ENCODE measurements around the gene AEBP1. TPM values are rescaled to one million over a fixed set of nuclear protein-coding genes. Genes with fewer than 3 reads are reported as not detected.
A peak's percentile ranks its signal among the peaks of the same experiment; 100 is the strongest.

Gene AEBP1
- polyA plus RNA-seq, 1 donor, result 64.2 TPM

- no peak for DNase-seq
These were observed 38.1 kb upstream of the AEBP1 start for GRCh38 chr7:44066111-44066460.

- DNase-seq, result no peak
These were observed 37.6 kb upstream of the AEBP1 start for GRCh38 chr7:44066494-44067063.

DNA sequence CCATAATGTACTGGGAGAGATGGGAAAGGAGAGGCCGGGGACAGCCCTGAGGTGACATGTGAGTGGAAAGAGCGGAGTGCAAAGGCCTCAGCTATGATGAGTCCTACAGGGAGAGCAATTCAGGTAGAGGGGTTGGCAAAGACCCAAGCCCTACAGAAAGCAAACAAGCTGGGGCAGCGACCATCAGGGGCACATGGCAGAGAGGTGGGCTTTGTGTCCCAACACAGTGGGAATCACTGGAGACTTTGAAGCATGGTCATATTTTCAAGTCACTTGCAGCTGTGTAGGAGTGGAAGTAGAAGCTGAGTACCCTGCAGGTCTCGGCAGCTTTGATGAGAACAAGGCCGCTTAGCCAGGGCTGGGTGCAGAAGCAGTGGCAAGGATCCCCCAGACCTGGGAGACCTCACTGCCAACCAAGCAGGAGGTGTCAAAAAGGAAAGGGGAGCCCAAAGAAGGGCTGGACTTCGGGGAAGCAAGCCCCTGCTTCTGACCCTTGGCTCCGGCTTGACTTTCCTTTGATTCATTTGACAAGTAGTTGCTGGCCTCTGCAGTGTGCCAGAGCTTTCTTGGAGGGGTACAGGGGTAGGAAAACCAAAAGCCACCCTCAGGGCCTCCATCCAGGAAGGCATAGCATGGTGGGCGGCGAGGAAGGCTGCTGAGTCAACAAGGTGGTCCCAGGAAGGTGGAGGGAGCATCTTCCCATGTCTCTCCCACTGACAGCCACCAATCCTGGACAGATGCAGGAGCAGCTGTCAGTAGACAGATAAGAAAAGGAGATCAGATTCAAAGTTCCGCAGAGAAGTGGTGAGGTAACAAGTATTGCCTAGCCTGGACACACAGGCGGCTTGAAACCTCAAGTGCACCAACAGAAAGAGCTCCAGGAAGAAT is 36.8 kb upstream of the AEBP1 start:
- DNase-seq, result no peak

- DNase-seq, result no peak
These were observed 36.1 kb upstream of the AEBP1 start for GRCh38 chr7:44068054-44068453.

DNA sequence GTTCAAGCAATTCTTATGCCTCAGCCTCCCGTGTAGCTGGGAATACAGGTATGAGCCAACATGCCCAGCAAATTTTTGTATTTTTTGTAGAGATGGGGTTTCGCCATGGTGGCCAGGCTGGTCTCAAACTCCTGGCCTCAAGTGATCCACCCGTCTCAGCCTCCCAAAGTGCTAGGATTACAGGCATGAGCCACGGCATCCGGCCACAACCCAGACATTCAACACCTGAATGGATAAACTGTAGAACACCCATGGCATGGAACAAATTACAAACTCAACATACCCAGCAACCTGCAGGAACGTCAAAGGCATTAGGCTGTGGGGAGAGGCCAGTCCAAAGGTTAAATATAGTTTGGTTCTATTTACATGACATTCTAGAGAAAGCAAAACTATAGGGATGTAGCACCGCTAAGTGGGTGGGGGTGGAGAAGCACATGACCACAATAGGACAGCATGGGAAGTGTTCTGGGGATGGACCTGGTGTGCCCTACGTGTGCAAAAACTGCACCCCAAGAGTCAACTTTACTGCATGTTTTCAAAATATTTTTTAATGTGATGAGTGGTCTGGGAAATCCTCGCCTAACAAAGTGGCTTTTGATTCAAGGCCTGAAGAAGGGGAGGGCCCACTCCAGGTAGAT is 32.3 kb upstream of the AEBP1 start:
- DNase-seq, result no peak

DNA sequence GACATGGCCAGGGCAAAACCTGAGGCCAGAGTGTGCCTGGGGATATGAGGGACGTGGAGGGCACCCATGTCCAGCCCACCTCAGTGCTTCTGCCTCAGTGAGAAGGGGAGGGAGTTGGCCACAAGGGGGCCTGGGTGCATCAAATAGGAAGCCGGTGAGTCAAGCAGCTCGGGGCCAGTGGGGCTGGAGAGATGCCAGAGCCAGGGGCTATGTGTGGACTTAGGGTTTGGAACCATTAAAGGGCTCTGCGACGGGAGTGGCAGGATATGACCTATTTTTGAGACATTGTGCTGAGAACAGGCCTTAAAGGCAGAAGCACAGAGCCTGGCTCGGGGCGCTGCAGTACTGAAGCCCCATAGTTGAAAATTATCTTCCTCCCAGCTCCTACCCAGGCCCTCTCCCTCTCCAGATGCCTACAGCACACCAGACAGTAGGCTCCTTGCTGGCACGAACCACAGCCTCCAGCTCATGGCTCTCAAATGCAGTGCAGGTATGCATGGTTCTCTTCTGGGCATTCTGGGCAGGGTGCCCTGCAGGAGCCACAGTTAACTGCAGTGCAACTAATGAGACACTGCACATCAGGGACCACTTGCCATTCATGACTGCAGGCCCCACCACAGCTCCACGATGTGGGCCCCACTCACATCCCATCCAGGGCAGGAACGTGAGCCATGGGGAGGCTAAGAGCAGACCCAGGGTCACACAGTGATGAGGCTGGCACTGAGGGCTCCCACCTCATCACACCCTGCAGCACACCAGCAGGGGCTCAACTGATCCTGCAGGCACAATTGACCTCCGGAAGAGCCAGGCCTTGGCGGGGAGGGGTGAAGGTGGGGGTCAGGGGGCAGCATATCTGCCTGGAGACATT is 31.5 kb upstream of the AEBP1 start:
- peak; percentile 62 for DNase-seq

DNA sequence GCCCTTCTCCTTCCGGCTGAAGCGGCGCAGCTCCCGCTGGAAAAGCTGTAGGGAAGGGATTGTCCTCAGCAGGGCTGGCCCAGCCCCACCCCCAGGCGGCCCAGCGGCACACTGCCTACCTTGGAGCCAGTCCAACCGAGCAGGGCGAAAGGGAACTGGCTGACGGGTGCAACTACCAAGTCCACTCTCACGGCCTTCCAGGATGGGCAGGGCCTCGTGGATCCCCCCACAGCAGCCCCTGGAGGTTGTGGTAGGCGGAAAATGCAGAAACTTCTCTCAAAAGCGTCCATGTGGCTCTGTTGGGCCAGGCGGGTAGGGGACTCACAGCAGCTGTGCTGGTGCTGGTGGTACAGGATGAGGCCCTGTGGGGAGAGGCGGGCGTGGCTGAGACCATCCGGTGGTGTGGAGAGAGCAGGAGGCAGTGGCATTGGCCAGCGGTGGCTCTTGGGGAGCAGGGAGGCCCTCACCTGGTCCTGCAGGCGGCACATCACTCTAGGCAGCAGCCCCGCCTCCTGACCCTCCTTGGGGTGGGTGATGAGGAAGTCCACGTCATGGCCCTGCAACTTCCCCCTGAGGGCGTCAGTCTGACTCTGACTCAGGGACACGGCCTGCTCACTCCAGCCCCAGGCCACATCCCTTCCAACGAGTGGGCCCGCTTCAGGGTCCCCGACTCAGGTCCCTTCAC is 30.3 kb upstream of the AEBP1 start:
- DNase-seq, result no peak

GRCh38 chr7:44074349-44074695 is 29.8 kb upstream of the AEBP1 start:
- no peak for DNase-seq

GRCh38 chr7:44075296-44076075 is 28.7 kb upstream of the AEBP1 start:
- DNase-seq, result no peak

DNA sequence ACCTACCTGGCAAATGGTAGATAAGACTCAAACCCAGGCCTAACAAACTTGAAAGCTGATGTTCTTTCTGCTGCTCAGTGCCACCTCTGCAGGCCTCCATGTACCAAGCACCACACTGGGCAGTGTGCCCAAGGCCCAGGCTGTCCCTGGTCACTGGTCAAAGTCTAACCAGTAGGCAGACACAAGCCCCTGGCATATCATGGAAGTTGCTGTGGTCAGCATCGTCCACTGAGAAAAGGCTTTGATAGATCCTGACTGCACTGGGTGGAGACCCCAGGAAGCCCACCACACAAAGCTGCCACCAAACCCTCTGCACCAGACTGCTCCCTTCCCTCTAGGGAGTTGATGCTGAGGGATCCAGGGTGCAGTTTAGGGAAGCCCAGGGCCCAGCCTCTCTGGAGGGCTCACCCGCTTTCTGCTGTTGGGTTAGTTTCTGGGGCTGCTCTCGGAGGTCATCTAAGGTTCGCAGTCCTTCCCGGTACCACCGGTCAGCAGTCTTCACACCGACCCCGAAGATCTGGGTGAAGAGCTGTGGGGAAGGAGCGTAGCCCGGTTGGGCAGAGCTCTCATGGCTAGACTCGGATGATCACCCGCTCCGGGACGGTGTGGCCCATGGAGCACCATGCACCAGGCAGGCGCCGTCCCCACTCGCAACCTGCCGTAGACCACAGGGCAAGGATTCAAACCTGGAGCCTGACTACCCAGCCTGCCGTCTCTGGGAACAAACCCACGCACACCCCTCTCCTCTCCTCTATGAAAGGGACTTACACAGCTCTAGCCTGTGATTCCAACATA is 27.8 kb upstream of the AEBP1 start:
- DNase-seq, result no peak

GRCh38 chr7:44077061-44077460 is 27.1 kb upstream of the AEBP1 start:
- DNase-seq, result no peak

- no peak for DNase-seq
These were observed 26.5 kb upstream of the AEBP1 start for GRCh38 chr7:44077681-44078091.

DNA sequence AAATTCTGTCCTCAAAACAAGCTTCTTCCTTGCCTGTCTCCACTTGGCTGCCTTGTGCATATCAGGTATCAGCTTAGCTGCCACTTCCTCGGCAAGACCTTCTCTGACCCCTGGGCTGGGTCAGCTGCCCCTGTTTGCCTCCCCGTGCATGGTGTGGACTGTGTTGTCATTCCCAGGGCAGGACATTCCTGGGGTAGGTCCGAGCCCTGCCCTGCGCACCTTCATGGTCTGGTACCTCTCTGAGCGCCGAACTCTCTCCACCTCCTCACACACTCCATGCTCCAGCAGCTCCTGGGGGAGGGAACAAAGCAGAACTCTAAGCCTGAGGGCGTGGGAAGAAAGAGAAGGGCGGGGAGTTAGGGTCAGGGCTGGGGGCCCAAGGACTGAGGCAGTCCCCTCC is 25.6 kb upstream of the AEBP1 start:
- DNase-seq, result peak; percentile 59

GRCh38 chr7:44079331-44080021 is 24.7 kb upstream of the AEBP1 start:
- no peak for DNase-seq

DNA sequence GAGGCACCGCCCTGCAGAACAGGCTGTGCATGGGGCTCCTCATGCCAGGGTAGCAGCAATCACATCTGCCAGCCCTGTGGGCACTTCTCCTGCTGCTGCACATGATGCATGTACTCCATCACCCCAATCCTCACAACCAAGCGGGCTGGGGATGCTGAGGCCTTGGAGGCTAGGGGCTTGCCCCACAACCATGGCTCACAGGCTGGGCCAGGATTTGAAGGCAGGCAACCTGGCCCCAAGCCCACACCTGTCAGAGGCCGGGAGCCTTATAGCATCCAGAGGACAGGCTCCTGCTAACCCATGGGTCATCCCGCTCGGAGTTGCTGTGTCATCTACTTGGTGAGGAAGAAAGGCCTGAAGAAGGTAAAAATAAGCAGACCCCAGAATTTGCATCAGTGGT is 24.0 kb upstream of the AEBP1 start:
- DNase-seq, result no peak

DNA sequence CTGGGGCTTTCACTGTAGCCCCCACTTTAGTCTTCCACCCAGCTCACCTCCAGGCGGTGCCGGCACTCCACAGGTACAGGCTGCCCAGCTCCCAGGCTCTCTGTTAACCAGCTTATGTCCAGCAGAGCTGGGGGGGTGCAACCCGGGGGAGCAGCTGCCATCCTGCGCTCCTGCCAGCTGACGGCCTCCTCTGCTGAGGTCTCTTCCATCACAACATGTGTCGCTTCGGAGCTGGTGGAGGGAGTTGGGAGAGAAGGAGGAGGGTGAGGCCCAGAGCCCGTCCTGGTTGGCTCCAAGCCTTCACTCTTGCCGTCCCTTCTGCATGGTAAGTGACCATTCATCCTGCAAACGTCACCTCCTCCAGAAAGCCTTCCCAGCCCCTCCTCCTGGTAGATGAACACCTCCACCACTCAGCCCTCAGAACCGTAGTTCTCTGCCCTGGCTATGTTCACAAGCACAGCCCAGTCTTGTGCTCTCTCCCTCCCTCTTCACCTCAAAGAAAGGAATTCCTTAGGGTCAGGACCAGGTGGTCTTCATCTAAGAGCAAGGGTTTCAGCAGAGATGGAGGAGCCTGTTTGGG is 23.4 kb upstream of the AEBP1 start:
- no peak for DNase-seq

DNA sequence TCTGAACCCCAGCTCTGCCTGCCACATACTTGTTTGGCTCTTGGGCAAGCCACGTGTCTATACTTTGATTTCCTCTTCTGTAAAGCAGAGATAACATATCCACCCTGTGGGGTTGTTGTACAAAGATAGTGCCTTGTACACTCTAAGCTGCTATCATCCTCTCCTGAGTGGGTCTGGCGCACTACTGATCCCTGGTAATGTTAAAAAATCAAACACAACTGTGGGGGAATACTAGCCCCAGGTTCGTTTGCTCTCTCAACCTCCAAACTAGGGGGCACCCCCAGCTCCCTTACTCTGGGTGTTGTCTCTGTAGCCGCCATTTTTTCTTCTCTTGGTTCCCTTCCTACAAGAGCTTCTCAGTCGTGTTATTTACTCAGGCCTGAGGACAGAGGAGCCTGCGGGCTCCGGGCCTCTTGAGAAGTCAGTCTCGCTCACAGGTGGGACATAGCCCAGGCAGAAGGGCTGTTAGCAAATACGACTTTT is 22.8 kb upstream of the AEBP1 start:
- DNase-seq, result no peak

- peak; percentile 98 for DNase-seq
These were observed 21.5 kb upstream of the AEBP1 start for GRCh38 chr7:44082541-44083207.

Measured in left kidney (tissue), 2 donors.